AG04449 (cell line): Measurements from ENCODE around the gene MAP6.

ENCODE experiments used
- CTCF ChIA-PET: fragments of 350-600 bp; formaldehyde crosslinking; extraction: SDS; loops from one replicate; lab custom pipeline; 2021; ENCODE audit warnings: antibody characterized with exemption; lab: Yijun Ruan, JAX
- POLR2A ChIA-PET: fragments of 400-600, 350-600 bp; formaldehyde crosslinking; extraction: SDS; loops from one replicate; lab custom pipeline; 2020; ENCODE audit warnings: antibody characterized with exemption, inconsistent platforms; lab: Yijun Ruan, JAX
- DNase-seq: peaks from one replicate; pipeline ENCODE4 v3.0.0-alpha.2; 2010; ENCODE audit warnings: low read depth, low spot score
- H3K4me3 ChIP-seq: 2 replicates; pipeline ENCODE4 v1.5.1; 2011; ENCODE audit warnings: low read depth, mild to moderate bottlenecking, control low read depth, low read length
- TF ChIP-seq, protein P1 (sequence below): IDR thresholded peaks from one replicate; pipeline ENCODE4 v1.5.1; 2011; ENCODE audit warnings: mild to moderate bottlenecking, moderate library complexity, low read length, control low read depth, inconsistent platforms; ENCODE audit not compliant: insufficient read depth; ENCODE audit errors: missing control alignments

MAP6 gene

DNA sequence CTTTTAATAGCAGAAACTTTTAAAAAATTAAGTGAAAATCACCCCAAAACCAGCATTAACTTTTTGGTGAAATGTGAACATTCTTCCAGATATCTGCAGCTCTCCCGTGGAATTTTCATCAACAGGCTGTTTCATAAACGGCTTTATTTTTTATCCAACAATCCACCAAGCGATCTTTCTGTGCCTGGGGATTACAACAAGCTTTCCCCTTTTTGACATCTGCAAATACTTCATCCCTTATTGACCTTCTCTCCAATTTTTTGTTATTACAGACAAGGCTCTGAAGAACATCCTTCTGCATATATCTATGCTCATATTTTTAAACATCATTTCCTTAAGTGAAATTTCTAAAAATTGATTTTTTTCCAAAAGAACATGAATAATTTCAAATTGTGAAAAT, 112.6 kb downstream of the MAP6 start:
- DNase-seq: no peak
- ChIA-PET POLR2A (no interaction called here), CTCF (interaction anchor here (1.2 kb wide), 2 partner anchors 9 to 167 kb away, joined by 3 to 4 read pairs; no protein-coding TSS in a partner anchor)
- TF ChIP-seq, protein P1, sequence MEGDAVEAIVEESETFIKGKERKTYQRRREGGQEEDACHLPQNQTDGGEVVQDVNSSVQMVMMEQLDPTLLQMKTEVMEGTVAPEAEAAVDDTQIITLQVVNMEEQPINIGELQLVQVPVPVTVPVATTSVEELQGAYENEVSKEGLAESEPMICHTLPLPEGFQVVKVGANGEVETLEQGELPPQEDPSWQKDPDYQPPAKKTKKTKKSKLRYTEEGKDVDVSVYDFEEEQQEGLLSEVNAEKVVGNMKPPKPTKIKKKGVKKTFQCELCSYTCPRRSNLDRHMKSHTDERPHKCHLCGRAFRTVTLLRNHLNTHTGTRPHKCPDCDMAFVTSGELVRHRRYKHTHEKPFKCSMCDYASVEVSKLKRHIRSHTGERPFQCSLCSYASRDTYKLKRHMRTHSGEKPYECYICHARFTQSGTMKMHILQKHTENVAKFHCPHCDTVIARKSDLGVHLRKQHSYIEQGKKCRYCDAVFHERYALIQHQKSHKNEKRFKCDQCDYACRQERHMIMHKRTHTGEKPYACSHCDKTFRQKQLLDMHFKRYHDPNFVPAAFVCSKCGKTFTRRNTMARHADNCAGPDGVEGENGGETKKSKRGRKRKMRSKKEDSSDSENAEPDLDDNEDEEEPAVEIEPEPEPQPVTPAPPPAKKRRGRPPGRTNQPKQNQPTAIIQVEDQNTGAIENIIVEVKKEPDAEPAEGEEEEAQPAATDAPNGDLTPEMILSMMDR: no peak
- H3K4me3 ChIP-seq: no peak overlapping the region

DNA sequence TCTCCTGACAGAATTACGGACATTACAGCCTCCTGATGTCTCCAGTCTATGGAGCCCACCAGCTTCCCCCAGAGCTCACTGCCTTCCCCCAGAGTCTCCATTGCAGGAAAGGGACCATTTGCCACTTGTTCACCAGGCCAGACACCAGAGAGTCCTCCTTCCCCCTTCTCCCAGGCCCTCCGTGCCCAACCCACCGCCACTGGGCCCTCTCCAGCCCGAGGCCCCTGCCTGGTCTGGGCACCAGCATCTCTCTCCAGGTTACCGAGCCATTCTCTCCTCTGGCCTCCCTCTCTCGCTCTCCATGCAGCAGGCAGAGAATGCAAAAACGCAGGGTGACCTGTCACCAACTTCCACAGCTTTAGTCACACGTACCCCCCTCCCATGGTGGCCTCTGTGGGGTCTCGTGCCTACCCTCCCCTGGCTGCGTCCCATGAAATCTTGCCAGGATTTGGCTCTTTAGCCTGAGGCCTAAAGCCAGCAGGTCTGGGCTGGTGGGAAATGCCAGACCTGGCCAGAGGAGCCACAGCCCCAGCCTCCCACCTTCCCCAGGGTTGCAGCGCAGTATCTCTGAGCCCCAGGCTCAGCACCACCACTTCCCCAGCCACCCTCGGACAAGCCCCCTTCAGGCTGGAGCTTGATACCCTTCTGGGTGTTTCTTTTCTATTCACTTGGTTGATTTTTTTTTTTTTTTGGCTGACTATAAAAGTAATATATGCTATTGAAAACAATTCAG, 113.6 kb downstream of the MAP6 start:
- H3K4me3 ChIP-seq: no peak overlapping the region
- ChIA-PET POLR2A (interaction anchor here (1.1 to 4.1 kb wide), 4 partner anchors 10 to 57 kb away, joined by 3 to 168 read pairs (median 43); partner anchors contain the start of gene SERPINH1), CTCF (interaction anchor here (1.2 to 3.0 kb wide), 3 partner anchors 8 to 166 kb away, joined by 3 to 18 read pairs (median 4); partner anchors contain the start of gene SERPINH1)
- DNase-seq: no peak
- TF ChIP-seq, protein P1: no peak

DNA sequence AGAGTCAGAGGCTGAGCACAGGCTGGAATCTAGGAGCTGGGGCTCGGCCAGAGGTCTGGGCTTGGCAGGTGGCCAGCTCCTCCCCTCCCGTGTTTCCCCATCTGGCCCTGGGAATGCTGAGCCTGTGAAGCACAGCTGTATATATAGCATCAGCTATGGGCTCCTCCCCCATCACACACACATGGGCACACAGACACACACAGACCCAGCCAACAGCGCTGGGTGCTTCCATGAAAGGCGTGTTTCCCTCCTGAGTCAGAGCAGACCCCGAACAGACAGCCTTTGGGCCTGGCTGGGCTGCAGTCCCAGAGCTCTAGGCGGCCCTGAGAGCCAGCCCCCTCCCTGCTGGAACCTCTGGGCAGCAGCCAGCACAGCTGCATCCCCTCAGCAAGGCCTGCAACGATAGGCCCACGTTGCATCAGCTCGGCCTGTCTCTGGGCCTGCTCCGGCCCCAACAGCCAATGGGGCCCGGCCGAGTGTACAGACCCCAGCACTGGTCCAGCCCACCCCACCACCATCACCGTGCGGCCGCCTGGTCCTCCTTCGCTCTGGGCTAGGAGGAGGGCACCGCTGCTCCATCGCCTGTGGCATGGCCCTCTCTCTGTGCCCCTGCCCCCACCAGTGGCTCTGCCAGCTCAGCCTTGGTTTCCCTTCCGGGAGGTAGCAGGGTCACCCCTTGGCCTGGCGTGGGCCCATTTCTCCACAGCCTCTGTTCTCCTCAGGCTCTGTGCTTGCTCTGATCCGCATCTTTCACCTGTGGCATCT, 114.4 kb downstream of the MAP6 start:
- ChIA-PET POLR2A (interaction anchor here (0.6 to 4.1 kb wide), 13 partner anchors 11 to 155 kb away, joined by 3 to 168 read pairs (median 5); partner anchors contain the start of genes RPS3 and SERPINH1), CTCF (interaction anchor here (1.0 to 3.0 kb wide), 11 partner anchors 9 to 314 kb away, joined by 3 to 18 read pairs (median 6); partner anchors contain the start of genes GDPD5 and SERPINH1)
- peak overlapping the region; percentile 37 for H3K4me3 ChIP-seq
- peak; percentile 99 for DNase-seq
- TF ChIP-seq, protein P1: no peak

DNA sequence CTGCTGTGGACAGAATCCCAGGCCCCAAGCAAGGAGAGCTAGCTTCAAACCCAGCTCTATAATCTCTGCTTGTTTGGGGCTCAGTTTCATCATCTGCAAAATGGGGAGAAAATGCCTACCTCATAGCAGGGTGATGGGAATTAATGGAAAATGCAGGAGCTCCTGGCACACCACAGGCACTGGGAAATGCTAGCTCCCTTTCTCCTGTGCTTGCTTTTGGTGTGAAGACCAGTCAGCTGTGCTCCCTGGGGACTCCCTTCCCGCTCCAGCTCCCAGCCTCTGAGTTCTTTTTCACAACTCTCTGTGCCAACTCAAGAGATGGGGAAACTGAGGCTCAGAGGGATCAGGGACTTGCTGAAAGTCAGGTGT, 115.0 kb downstream of the MAP6 start:
- no peak for DNase-seq
- TF ChIP-seq, protein P1: no peak
- H3K4me3 ChIP-seq: no peak overlapping the region
- CTCF ChIA-PET: interaction anchor here (1.0 to 3.0 kb wide), 13 partner anchors 9 to 314 kb away, joined by 3 to 18 read pairs (median 5); partner anchors contain the start of genes GDPD5 and SERPINH1
- POLR2A ChIA-PET: interaction anchor here (0.6 to 4.1 kb wide), 13 partner anchors 11 to 154 kb away, joined by 3 to 168 read pairs (median 5); partner anchors contain the start of genes RPS3 and SERPINH1

DNA sequence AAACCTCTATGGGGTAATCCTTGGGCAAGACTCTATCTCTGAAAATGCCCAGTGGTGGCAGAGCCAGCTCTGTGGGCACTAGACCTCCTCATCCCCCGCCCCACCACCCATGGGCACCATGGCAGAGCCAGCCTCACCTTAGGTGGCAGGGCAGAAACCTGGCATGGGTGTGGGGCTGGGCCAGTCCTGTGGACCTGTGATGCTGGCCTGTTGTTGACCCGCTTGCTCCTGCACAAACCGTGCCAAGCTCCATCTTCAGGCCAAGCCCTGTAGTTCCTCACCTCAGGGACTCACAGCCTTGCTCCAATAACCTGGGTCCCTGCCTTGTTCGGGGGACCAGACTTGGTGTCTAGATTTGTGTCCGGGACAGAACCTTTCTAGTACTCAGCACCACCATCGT, 115.7 kb downstream of the MAP6 start:
- TF ChIP-seq, protein P1: no peak
- no peak overlapping the region for H3K4me3 ChIP-seq
- ChIA-PET POLR2A (interaction anchor here (0.7 to 4.1 kb wide), 6 partner anchors 10 to 154 kb away, joined by 3 to 168 read pairs (median 6); partner anchors contain the start of genes RPS3 and SERPINH1), CTCF (interaction anchor here (1.1 to 3.0 kb wide), 12 partner anchors 10 to 315 kb away, joined by 3 to 18 read pairs (median 6); partner anchors contain the start of genes GDPD5 and SERPINH1)
- no peak for DNase-seq
